ENCODE measurements around the gene PROZ. TPM values are rescaled to one million over a fixed set of nuclear protein-coding genes. Genes with fewer than 3 reads are reported as not detected.

The PROZ gene
- polyA plus RNA-seq, 2 of the 4 experiments (the other 2 are of a cell fraction): not detected

DNA sequence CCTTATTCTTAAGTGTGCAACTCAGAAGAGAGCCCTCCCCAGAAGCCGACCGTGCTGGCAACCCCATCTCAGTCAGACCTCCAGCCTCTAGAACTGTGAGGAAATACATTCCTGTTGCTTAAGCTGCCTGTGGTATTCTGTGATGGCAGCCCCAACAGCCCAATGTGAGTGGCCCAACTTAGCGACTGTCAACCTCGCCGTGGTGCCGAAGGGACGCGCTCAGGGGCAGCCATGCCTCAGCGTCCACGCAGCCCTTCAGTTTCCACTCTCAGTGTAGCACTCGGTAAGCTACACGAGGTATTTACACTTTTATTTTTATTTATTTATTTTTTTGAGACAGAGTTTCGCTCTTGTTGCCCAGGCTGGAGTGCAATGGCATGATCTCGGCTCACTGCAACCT, 18.4 kb downstream of the PROZ start:
- WGBS (ENCODE audit: missing lambda C conversion rate): 96% methylated on average over 14 of the region's 14 CpGs
- Histone ChIP-seq H3K4me2 (no peak overlapping the region), H3K27ac (no peak overlapping the region), H3K4me1 (0 out of 3 replicates have a peak, but pooled peaks cover 5% of the 10 kb centered on the region), H3K9me3 (no peaks in the 10 kb centered on the region), H3K4me3 (no peak overlapping the region)
- DNase-seq (ENCODE audit: low read depth in 1 of 2, low spot score in 1 of 2) (no peak), ATAC-seq (no peak), FAIRE-seq (no peak)
- TF ChIP-seq MYC (IDR thresholded peaks at IDR 0.05; ENCODE audit: borderline replicate concordance, low read length) (no peak), EP300 (IDR thresholded peaks at IDR 0.05) (no peak), SMC3 (IDR thresholded peaks at IDR 0.05) (no peak)
- TF ChIP-seq, protein P1, sequence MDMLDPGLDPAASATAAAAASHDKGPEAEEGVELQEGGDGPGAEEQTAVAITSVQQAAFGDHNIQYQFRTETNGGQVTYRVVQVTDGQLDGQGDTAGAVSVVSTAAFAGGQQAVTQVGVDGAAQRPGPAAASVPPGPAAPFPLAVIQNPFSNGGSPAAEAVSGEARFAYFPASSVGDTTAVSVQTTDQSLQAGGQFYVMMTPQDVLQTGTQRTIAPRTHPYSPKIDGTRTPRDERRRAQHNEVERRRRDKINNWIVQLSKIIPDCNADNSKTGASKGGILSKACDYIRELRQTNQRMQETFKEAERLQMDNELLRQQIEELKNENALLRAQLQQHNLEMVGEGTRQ (IDR thresholded peaks at IDR 0.05): no peak
- ChIA-PET CTCF (no interaction called here), POLR2A (no interaction called here)

DNA sequence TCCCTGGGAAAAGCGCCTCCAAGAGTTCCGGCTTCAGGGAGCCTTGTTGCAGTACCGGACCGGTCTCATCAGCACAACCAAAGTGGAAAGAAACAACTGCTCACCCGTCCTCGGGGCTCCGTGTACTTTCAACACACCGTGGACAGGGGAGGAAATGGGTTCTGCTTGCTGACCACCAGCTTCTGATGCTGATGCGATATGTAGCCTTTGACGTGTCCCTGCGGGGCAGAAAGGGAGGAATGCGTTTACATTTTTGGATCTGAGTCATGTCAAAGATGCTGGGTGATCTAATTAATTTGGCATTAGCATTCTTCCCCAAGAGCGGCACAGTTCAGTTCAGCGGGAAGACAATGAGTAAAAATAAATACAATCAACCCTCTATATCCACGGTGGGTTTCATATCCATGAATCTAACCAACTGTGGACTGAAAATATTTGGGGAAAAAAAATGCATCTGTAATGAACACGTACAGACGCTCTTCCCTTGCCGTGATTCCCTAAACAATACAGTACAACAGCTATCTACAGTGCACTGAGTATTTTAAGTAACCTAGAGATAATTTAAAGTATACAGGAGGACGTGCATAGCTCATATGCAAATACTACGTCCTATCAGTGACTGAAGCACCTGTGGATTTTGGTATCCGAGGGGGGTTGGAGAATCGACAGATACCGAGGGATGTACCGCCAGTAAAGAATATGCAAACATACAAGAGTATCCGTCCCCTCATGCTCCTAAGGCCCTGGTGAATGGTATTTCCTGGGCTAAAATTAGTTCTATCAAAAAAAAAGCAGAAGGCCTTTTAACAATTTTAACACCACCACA, 19.8 kb downstream of the PROZ start:
- Histone ChIP-seq H3K4me2 (peak overlapping the region; percentile 15; the same call in 1 of the 3 replicates), H3K9me3 (no peaks in the 10 kb centered on the region)

DNA sequence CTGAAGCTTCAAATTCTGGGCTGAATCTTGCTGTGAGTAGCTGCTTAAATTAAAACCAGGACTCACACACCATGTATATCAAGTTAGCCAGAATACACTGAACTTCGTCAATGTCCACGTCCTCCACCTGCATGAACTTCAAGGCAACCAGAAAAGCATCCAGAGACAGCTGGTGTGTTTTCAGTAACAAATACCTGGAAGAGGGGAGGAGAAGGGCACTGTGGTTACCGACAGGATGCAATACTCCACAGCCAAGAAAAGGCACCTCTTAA, 20.4 kb downstream of the PROZ start:
- Histone ChIP-seq H3K4me1 (peaks cover 9% of the 10 kb centered on the region; the same call in 1 of the 3 replicates), H3K4me3 (no peak overlapping the region), H3K27ac (no peak overlapping the region), H3K9me3 (no peaks in the 10 kb centered on the region), H3K4me2 (no peak overlapping the region)
- DNase-seq (ENCODE audit: low read depth in 1 of 2, low spot score in 1 of 2): no peak
- no peak for ATAC-seq
- WGBS (ENCODE audit: missing lambda C conversion rate): 92% methylated on average over 3 of the region's 3 CpGs
- CTCF ChIA-PET: interaction anchor here (1.5 kb wide), 1 partner anchor 9 kb away, joined by 4 read pairs; no protein-coding TSS in a partner anchor
- POLR2A ChIA-PET: no interaction called here
- no peak for TF ChIP-seq RNF2 (IDR thresholded peaks at IDR 0.05; ENCODE audit: borderline replicate concordance, low read depth)
- no peak for TF ChIP-seq ZSCAN20 (CRISPR knock-in tag; IDR thresholded peaks at IDR 0.05)
- TF ChIP-seq ESRRA (IDR thresholded peaks at IDR 0.05; ENCODE audit: borderline replicate concordance, low read length): no peak
- no peak for TF ChIP-seq ZNF302 (CRISPR knock-in tag; IDR thresholded peaks at IDR 0.05)
- TF ChIP-seq NPAS2 (CRISPR knock-in tag; IDR thresholded peaks at IDR 0.05; ENCODE audit: borderline replicate concordance): no peak
- TF ChIP-seq, protein P2, sequence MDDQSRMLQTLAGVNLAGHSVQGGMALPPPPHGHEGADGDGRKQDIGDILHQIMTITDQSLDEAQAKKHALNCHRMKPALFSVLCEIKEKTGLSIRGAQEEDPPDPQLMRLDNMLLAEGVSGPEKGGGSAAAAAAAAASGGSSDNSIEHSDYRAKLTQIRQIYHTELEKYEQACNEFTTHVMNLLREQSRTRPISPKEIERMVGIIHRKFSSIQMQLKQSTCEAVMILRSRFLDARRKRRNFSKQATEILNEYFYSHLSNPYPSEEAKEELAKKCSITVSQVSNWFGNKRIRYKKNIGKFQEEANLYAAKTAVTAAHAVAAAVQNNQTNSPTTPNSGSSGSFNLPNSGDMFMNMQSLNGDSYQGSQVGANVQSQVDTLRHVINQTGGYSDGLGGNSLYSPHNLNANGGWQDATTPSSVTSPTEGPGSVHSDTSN (IDR thresholded peaks at IDR 0.05): no peak
- no peak for TF ChIP-seq RFX5 (IDR thresholded peaks at IDR 0.05)
- no peak for TF ChIP-seq RCOR1 (IDR thresholded peaks at IDR 0.05; ENCODE audit: low read depth, low read length)
- no peak for TF ChIP-seq MAZ (IDR thresholded peaks at IDR 0.05; ENCODE audit: borderline replicate concordance, low read depth, low read length)
- TF ChIP-seq, protein P3, sequence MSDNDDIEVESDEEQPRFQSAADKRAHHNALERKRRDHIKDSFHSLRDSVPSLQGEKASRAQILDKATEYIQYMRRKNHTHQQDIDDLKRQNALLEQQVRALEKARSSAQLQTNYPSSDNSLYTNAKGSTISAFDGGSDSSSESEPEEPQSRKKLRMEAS (IDR thresholded peaks at IDR 0.05): no peak
- no peak for TF ChIP-seq JUN (IDR thresholded peaks at IDR 0.05)
- TF ChIP-seq ZC3H11A (IDR thresholded peaks at IDR 0.05): no peak
- TF ChIP-seq BHLHE40 (IDR thresholded peaks at IDR 0.05; ENCODE audit: low read depth, low read length): no peak
- TF ChIP-seq, protein P4, sequence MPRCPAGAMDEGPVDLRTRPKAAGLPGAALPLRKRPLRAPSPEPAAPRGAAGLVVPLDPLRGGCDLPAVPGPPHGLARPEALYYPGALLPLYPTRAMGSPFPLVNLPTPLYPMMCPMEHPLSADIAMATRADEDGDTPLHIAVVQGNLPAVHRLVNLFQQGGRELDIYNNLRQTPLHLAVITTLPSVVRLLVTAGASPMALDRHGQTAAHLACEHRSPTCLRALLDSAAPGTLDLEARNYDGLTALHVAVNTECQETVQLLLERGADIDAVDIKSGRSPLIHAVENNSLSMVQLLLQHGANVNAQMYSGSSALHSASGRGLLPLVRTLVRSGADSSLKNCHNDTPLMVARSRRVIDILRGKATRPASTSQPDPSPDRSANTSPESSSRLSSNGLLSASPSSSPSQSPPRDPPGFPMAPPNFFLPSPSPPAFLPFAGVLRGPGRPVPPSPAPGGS (IDR thresholded peaks at IDR 0.05): no peak
- TF ChIP-seq HDAC2 (IDR thresholded peaks at IDR 0.05): no peak
- TF ChIP-seq, protein P5, sequence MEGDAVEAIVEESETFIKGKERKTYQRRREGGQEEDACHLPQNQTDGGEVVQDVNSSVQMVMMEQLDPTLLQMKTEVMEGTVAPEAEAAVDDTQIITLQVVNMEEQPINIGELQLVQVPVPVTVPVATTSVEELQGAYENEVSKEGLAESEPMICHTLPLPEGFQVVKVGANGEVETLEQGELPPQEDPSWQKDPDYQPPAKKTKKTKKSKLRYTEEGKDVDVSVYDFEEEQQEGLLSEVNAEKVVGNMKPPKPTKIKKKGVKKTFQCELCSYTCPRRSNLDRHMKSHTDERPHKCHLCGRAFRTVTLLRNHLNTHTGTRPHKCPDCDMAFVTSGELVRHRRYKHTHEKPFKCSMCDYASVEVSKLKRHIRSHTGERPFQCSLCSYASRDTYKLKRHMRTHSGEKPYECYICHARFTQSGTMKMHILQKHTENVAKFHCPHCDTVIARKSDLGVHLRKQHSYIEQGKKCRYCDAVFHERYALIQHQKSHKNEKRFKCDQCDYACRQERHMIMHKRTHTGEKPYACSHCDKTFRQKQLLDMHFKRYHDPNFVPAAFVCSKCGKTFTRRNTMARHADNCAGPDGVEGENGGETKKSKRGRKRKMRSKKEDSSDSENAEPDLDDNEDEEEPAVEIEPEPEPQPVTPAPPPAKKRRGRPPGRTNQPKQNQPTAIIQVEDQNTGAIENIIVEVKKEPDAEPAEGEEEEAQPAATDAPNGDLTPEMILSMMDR (IDR thresholded peaks at IDR 0.05): no peak
- no peak for TF ChIP-seq EHF (CRISPR knock-in tag; IDR thresholded peaks at IDR 0.05)
- FAIRE-seq: no peak

More for the DNA sequence above, 19.8 kb downstream of the PROZ start:
- TF ChIP-seq TFCP2L1 (CRISPR knock-in tag; IDR thresholded peaks at IDR 0.05) (no peak), TP53 (CRISPR knock-in tag; IDR thresholded peaks at IDR 0.05) (no peak), FOSL2 (IDR thresholded peaks at IDR 0.05) (no peak), FOSL2 (CRISPR knock-in tag; IDR thresholded peaks at IDR 0.05) (no peak), EP300 (IDR thresholded peaks at IDR 0.05) (no peak), JUN (IDR thresholded peaks at IDR 0.05) (no peak), POLR2A (IDR thresholded peaks at IDR 0.05; ENCODE audit: low read length) (no peak), RNF2 (IDR thresholded peaks at IDR 0.05; ENCODE audit: borderline replicate concordance, low read depth) (no peak), CHD4 (IDR thresholded peaks at IDR 0.05; ENCODE audit: borderline replicate concordance) (no peak), MYC (IDR thresholded peaks at IDR 0.05; ENCODE audit: borderline replicate concordance, low read length) (no peak), MAFK (IDR thresholded peaks at IDR 0.05; ENCODE audit: partially characterized antibody) (no peak), PHF8 (IDR thresholded peaks at IDR 0.05; ENCODE audit: borderline replicate concordance, low read depth) (no peak), ZNF302 (CRISPR knock-in tag; IDR thresholded peaks at IDR 0.05) (no peak), SMC3 (IDR thresholded peaks at IDR 0.05) (no peak), HOXB5 (CRISPR knock-in tag; IDR thresholded peaks at IDR 0.05) (no peak), KDM5A (IDR thresholded peaks at IDR 0.05) (no peak), POLR2AphosphoS2 (conservative IDR thresholded peaks at IDR 0.05; ENCODE audit: low read length) (no peak), CBX8 (IDR thresholded peaks at IDR 0.05) (no peak)
- TF ChIP-seq, protein P6, sequence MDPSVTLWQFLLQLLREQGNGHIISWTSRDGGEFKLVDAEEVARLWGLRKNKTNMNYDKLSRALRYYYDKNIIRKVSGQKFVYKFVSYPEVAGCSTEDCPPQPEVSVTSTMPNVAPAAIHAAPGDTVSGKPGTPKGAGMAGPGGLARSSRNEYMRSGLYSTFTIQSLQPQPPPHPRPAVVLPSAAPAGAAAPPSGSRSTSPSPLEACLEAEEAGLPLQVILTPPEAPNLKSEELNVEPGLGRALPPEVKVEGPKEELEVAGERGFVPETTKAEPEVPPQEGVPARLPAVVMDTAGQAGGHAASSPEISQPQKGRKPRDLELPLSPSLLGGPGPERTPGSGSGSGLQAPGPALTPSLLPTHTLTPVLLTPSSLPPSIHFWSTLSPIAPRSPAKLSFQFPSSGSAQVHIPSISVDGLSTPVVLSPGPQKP (IDR thresholded peaks at IDR 0.05; ENCODE audit: low read depth, low read length): no peak
- ChIA-PET CTCF (interaction anchor here (1.5 kb wide), 1 partner anchor 9 kb away, joined by 4 read pairs; no protein-coding TSS in a partner anchor), POLR2A (no interaction called here)
- ATAC-seq (peak in 1 of 2 experiments; percentile 42; a peak in 3 of 6 replicates), FAIRE-seq (no peak), DNase-seq (ENCODE audit: low read depth in 1 of 2, low spot score in 1 of 2) (no peak)
- no peak overlapping the region for H3K4me3 ChIP-seq
- whole genome bisulfite sequencing (ENCODE audit: missing lambda C conversion rate): 63% methylated on average over 25 of the region's 25 CpGs
- 0 out of 3 replicates have a peak, but pooled peaks cover 5% of the 10 kb centered on the region for H3K4me1 ChIP-seq
- peak overlapping the region in 1 of 2 experiments; percentile 25; a peak in 1 of 6 replicates for H3K27ac ChIP-seq
